HG03159 (cell line): Measurements from ENCODE around the gene TMC7.
"Not testable (repeated sequence)": the region's sequence is repeated elsewhere in the genome, so short reads cannot be mapped to it uniquely, and the experiment has no call there.

ENCODE experiments used
- ATAC-seq: cut with Tn5 transposase; IDR thresholded peaks from one replicate; pipeline ENCODE4 v1.9.1; 2021; ENCODE audit warnings: mild to moderate bottlenecking, moderate library complexity; ENCODE audit not compliant: unreplicated experiment

TMC7 gene

DNA sequence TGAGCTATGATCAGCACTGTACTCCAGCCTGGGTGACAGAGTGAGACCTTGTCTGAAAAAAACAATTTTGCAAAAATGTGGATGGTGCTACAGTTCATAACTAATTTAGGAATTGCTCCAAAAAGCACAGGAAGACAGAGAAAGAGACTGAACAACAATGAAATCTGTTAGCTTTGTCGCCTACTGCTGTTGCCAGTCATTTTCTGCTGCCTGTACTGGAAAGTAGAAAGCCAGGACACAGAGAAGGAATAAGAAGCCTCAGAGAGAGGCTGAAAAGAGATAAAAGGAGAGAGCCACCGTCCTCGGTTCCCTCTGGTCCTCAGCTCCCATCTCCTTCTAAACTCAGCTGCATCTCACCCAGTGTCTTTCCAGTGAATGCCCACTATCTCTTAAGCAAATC is 8.6 kb upstream of the TMC7 start:
- no peak for ATAC-seq

- ATAC-seq, result no peak
Observed at GRCh38 chr16:18979936-18980335, 3.8 kb upstream of the TMC7 start.

- no peak for ATAC-seq
Observed at GRCh38 chr16:18984435-18985005, 786 bp downstream of the TMC7 start.

DNA sequence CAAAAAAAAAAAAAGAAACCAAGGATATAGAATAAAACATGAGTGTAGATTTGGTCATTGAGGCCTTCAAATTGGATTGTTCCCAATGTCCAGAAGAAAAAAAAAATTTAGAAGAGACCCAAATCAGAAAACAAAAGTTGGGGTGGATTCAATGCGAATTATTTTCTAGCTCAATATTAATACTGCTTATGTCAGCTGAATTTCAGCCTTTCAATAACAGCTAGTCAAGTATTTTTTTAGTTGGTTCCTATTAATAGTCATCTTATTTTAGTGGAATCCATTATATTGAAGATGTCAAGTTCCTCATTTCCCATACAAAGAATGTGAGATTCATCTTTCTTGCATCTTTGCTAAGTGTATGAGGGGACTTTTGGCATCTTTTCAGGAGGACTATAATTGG is 1.5 kb downstream of the TMC7 start:
- ATAC-seq, result not testable (repeated sequence)

GRCh38 chr16:18991731-18992130 is 8.0 kb downstream of the TMC7 start:
- ATAC-seq, result not testable (repeated sequence)

- ATAC-seq, result not testable (repeated sequence)
Observed at GRCh38 chr16:18993531-18993930, 9.8 kb downstream of the TMC7 start.

DNA sequence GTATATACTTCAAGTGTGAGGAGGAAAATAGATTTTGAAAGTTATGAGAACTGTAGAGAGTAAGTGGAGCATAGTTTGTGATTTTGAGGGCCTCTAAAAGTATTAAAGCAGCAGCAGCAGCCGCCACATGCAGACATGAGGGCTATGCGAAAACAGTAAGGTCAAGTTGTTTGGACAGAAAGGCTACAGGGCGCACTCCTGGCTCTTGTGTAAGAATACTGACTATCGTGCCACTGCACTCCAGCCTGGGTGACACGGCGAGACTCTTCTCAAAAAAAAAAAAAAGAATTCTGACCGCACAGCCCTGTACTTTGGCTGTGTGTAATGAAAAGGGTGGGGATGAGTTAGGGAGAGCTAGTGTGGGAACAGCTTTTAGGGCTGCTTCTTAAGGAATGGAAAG is 10.4 kb downstream of the TMC7 start:
- not testable (repeated sequence) for ATAC-seq

GRCh38 chr16:18995406-18995805 is 11.7 kb downstream of the TMC7 start:
- ATAC-seq, result not testable (repeated sequence)

- not testable (repeated sequence) for ATAC-seq
Observed at GRCh38 chr16:18996536-18996935, 12.8 kb downstream of the TMC7 start.

DNA sequence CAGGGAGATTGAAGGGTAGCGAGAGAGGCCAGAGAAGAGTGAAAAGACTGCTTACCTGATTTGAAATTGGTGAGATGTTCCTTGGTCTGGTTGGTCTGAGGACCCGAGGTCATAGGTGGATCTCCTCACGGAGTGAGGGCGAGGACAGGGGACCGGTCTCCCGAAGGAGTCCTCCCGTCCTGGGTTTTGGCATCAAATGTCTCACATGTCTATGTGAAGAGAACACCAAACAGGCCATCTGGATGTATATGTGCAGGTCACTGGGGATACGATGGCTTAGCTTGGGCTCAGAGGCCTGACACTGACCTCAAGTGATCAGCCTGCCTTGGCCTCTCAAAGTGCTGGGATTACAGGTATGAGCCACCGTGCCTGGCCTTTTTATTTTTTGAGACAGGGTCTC is 13.3 kb downstream of the TMC7 start:
- not testable (repeated sequence) for ATAC-seq

DNA sequence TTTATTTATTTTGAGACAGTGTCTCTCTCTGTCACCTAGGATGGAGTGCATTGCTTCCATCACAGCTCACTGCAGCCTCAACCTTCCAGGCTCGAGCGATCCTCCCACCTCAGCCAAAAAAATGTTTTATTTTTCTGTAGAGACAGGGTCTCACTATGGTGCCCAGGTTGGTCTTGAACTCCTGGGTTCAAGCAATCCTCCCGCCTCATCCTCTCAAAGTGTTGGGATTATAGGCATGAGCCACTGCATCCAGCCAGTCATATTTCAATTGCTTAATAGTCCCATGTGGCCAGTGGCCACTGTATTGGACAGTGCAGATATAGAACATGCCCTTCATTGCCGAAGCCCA is 15.3 kb downstream of the TMC7 start:
- ATAC-seq, result no peak

DNA sequence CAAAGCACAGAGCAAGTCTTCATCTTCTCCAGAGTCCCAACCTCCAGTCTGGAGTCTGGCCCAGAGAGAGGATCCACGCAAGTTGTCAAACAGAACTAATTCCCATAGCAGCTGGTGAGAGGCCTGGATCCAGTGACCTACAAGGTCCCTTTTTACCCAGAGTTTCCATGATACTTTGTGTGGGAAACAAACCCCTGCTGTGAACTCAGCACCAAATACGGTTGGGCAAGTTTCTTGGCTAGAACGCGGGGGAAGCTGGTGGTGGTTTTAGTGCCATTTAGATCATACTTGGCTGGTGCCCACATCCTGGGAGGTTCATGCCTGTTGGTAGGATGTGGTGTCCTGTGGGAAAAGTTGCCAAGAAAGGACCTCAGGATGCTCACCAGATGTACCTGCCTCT is 18.1 kb downstream of the TMC7 start:
- no peak for ATAC-seq

DNA sequence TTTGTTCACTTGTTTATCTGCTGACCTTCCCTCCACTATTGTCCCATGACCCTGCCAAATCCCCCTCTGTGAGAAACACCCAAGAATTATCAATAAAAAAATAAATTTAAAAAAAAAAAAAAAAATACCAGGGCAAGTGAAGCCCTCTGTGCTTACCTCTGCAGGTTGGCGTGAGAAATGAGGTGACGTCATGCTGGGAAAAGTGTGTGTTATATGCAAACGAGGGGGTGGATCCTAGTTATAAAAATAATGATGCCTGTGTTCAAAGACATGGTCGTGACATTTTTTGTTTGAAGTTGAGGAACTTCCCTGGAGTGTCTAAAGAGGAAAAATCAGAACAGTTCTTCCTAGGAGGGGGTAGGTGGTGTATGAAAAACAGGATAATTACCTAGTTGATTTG is 20.2 kb downstream of the TMC7 start:
- no peak for ATAC-seq

- ATAC-seq, result no peak
Observed at GRCh38 chr16:19005561-19006445, 22.1 kb downstream of the TMC7 start.

DNA sequence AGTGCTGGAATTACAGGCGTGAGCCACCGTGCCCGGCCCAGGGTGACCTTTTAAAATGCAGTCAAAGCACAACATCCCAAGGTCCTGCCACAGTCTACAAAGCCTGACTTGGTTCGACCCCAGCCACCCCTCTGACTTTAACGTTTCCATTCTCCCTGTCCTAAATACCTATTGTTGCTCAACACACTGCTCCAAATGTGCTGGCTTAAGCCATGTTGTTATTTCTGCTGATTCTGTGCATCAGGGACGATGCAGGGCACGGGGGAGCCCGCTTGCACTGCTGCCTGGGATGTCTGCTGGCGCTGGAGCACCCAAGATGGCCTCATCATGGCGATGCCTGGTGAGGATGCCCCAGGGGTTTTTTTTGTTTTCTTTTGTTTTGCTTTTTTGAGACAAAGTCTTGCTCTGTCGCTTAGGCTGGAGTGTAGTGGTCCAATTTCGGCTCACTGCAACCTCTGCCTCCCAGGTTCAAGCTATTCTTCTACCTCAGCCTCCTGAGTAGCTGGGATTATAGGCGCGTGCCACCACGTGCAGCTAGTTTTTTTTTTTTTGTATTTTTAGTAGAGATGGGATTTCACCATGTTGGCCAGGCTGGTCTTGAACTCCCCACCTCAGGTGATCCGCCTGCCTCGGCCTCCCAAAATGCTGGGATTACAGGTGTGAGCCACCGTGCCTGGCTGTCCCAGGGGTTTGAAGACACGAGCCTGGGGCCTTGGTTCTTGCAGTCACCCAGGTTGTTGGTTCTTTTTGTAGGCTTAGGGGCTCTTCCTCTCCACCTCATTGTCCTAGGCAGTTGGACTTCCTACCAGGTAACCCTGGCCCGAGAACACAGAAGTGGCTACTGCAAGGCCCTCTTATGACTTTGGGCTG is 22.9 kb downstream of the TMC7 start:
- no peak for ATAC-seq

GRCh38 chr16:19008245-19009169 is 24.8 kb downstream of the TMC7 start:
- no peak for ATAC-seq

GRCh38 chr16:19011169-19011731 is 27.5 kb downstream of the TMC7 start:
- no peak for ATAC-seq

- ATAC-seq, result no peak
Observed at GRCh38 chr16:19014461-19014860, 30.7 kb downstream of the TMC7 start.

- no peak for ATAC-seq
Observed at GRCh38 chr16:19017179-19017578, 33.4 kb downstream of the TMC7 start.

- ATAC-seq, result no peak
Observed at GRCh38 chr16:19020689-19021088, 37.0 kb downstream of the TMC7 start.
